ENCODE data around the gene CTNNA3. TPM values are rescaled to one million over a fixed set of nuclear protein-coding genes. Genes with fewer than 3 reads are reported as not detected.

The CTNNA3 gene
- total and polyA plus RNA-seq, 3 donors from 2014 or later, result 17.8 to 19.4 (median 18.3) TPM

DNA sequence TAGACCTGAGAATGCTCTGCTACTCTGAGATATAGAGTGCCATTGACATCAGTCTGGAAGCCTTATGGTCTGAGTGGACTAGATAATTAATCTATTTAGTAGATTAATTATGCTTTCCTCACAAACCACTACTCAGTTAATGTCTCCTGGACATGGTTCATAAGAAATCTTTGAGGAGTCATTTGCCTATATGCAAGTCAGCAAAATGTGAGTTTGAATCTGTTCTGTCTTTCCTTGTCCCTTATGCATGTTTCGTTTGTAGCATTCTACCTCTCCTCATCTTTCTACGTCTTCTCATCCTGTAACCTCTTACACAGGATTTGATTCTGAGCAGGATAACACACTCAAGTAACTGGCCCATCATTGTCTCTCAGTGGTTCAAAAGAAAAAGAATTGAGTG, 1505.6 kb downstream of the CTNNA3 start:
- no peaks in the 10 kb centered on the region for H3K36me3 ChIP-seq (ENCODE audit: low read depth, missing control alignments)

DNA sequence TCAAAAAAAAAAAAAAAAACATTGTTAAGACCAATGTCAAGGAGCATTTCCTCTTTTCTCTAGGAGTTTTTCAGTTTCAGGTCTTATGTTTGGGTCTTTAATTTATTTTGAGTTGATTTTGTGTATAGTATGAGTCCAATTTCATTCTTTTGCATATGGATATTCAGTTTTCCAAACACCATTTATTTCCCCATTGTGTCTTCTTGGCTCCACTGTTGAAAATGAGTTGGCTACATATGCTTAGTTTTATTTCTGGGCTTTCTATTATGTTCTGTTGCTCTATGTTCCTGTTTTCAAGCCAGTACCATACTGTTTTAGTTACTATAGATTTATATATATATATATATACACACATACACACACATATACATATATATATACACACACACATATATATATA, 1506.7 kb downstream of the CTNNA3 start:
- no peak for TF ChIP-seq POLR2A (IDR thresholded peaks at IDR 0.05)
- TF ChIP-seq, protein P1, sequence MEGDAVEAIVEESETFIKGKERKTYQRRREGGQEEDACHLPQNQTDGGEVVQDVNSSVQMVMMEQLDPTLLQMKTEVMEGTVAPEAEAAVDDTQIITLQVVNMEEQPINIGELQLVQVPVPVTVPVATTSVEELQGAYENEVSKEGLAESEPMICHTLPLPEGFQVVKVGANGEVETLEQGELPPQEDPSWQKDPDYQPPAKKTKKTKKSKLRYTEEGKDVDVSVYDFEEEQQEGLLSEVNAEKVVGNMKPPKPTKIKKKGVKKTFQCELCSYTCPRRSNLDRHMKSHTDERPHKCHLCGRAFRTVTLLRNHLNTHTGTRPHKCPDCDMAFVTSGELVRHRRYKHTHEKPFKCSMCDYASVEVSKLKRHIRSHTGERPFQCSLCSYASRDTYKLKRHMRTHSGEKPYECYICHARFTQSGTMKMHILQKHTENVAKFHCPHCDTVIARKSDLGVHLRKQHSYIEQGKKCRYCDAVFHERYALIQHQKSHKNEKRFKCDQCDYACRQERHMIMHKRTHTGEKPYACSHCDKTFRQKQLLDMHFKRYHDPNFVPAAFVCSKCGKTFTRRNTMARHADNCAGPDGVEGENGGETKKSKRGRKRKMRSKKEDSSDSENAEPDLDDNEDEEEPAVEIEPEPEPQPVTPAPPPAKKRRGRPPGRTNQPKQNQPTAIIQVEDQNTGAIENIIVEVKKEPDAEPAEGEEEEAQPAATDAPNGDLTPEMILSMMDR (IDR thresholded peaks at IDR 0.05), result no peak
- H3K27ac ChIP-seq, result no peak overlapping the region
- no peak for DNase-seq
- no peak overlapping the region for H3K4me3 ChIP-seq
- intact Hi-C loops (cut with DNase I; ENCODE audit: low total_unique reads), result no loop called here
- H3K27me3 ChIP-seq, result no peaks in the 10 kb centered on the region
- H3K36me3 ChIP-seq (ENCODE audit: low read depth, missing control alignments), result no peaks in the 10 kb centered on the region
- no peaks in the 10 kb centered on the region for H3K9me3 ChIP-seq
- H3K4me1 ChIP-seq, result no peaks in the 10 kb centered on the region

More for the DNA sequence above, 1505.6 kb downstream of the CTNNA3 start:
- Histone ChIP-seq H3K27me3 (no peaks in the 10 kb centered on the region), H3K9me3 (no peaks in the 10 kb centered on the region), H3K27ac (no peak overlapping the region), H3K4me3 (no peak overlapping the region), H3K4me1 (no peaks in the 10 kb centered on the region)
- WGBS, 2 donors, result 89 to 93% methylated on average over 2 of the region's 2 CpGs
- no peak for DNase-seq
- intact Hi-C loops (cut with DNase I; ENCODE audit: low total_unique reads), result no loop called here
- no peak for TF ChIP-seq POLR2A (IDR thresholded peaks at IDR 0.05)
- TF ChIP-seq, protein P1 (IDR thresholded peaks at IDR 0.05), result no peak

DNA sequence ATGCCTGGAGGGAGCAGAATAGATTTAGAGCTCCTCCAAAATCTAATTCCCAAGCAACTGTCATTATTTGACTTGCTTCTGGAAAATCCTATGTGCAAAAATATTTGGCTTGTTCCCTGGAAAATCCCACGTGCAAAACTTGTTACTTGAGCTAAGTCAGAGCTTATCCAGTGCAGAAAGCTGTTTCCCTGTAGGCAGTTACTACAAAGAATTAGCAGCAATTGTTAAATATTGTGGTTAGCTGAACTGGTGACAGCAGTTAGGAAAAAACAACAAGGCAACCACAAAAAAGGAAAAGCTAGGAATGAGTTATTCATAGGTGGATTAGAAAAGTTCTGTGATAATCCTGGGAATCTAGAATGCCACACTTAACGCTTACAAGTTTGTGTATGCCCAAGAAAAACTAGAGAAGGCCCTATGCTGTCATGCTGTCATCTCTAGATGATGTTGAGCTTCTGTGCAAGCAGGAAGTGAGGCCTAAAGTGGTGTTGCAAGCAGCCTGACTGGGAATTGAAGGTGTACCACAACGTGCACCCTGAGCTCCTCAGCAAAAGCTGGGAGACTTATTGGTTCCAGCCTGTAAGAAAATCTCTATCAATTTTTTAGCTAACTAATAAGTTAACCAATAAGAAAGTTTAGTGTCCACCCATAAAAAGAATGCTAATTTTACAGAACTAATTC, 1508.8 kb downstream of the CTNNA3 start:
- H3K36me3 ChIP-seq (ENCODE audit: low read depth, missing control alignments), result no peaks in the 10 kb centered on the region
- DNase-seq, result no peak
- H3K27ac ChIP-seq, result no peak overlapping the region
- no peaks in the 10 kb centered on the region for H3K4me1 ChIP-seq
- no peaks in the 10 kb centered on the region for H3K27me3 ChIP-seq
- TF ChIP-seq, protein P1 (IDR thresholded peaks at IDR 0.05), result no peak
- no peak overlapping the region for H3K4me3 ChIP-seq
- intact Hi-C loops (cut with DNase I; ENCODE audit: low total_unique reads), result no loop called here
- H3K9me3 ChIP-seq, result no peaks in the 10 kb centered on the region
- WGBS, 2 donors, result 66 to 68% methylated on average over 3 of the region's 3 CpGs

DNA sequence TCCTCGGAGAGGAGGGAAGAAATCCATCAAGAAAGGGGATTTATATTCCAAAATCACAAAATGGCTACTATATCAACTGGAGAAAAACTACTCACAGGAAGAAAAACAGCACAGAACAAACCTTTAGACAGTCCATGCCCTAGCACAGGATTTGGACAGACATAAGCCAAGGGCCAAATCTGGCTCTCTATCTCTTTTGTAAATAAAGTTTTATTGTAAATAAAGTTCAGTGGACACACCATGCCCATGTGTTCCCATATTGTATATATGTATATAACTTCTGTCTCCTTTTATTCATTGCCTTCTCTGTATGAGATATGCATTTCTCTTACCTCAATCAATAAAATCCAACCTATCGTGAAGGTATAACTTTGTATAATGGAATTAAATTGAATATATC, 1513.0 kb downstream of the CTNNA3 start:
- 67 to 74% methylated on average over 2 of the region's 2 CpGs for WGBS, 2 donors
- TF ChIP-seq, protein P1 (IDR thresholded peaks at IDR 0.05), result no peak
- no peak for TF ChIP-seq POLR2A (IDR thresholded peaks at IDR 0.05)
- H3K27ac ChIP-seq, result no peak overlapping the region
- H3K36me3 ChIP-seq (ENCODE audit: low read depth, missing control alignments), result no peaks in the 10 kb centered on the region
- no peaks in the 10 kb centered on the region for H3K27me3 ChIP-seq
- H3K4me1 ChIP-seq, result no peaks in the 10 kb centered on the region
- intact Hi-C loops (cut with DNase I; ENCODE audit: low total_unique reads), result no loop called here
- H3K4me3 ChIP-seq, result no peak overlapping the region
- H3K9me3 ChIP-seq, result no peaks in the 10 kb centered on the region
- DNase-seq, result no peak

Data from testis (tissue), 3 donors.